ENCODE results near the gene SPOCK1. TPM values are rescaled to one million over a fixed set of nuclear protein-coding genes. Genes with fewer than 3 reads are reported as not detected.

The SPOCK1 gene
- total RNA-seq, 4 donors from 2014 or later = 46.5 to 52.7 (median 51.4) TPM

DNA sequence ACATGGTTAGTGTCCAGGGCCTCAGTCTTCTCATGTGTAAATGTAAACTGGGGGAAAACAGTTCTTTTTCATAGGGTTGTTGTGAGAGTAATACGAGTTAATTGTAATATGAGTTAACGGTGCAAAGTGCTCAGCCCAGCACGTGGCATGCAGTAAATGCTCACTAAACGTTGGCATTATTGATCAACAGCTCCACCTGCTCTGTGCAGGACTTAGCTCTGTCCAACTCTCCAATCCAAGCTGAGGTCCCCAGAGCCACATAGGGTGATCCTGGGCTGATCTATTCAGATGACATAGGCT, 28.3 kb downstream of the SPOCK1 start:
- no peak for ATAC-seq
- no peaks in the 10 kb centered on the region for H3K9me3 ChIP-seq
- no peaks in the 10 kb centered on the region for H3K4me1 ChIP-seq
- H3K36me3 ChIP-seq = no peaks in the 10 kb centered on the region
- WGBS, 2 donors (ENCODE audit: low coverage in 1 of 2) = 84 to 87% methylated on average over 4 of the region's 4 CpGs
- H3K27ac ChIP-seq = no peak overlapping the region
- peaks cover 14% of the 10 kb centered on the region for H3K27me3 ChIP-seq
- no peak for TF ChIP-seq POLR2AphosphoS5 (IDR thresholded peaks at IDR 0.05)
- no peak for TF ChIP-seq POLR2A (IDR thresholded peaks at IDR 0.05)
- TF ChIP-seq, protein P1, sequence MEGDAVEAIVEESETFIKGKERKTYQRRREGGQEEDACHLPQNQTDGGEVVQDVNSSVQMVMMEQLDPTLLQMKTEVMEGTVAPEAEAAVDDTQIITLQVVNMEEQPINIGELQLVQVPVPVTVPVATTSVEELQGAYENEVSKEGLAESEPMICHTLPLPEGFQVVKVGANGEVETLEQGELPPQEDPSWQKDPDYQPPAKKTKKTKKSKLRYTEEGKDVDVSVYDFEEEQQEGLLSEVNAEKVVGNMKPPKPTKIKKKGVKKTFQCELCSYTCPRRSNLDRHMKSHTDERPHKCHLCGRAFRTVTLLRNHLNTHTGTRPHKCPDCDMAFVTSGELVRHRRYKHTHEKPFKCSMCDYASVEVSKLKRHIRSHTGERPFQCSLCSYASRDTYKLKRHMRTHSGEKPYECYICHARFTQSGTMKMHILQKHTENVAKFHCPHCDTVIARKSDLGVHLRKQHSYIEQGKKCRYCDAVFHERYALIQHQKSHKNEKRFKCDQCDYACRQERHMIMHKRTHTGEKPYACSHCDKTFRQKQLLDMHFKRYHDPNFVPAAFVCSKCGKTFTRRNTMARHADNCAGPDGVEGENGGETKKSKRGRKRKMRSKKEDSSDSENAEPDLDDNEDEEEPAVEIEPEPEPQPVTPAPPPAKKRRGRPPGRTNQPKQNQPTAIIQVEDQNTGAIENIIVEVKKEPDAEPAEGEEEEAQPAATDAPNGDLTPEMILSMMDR (IDR thresholded peaks at IDR 0.05) = no peak
- TF ChIP-seq EP300 (IDR thresholded peaks at IDR 0.05) = no peak
- H3K4me3 ChIP-seq = no peak overlapping the region

DNA sequence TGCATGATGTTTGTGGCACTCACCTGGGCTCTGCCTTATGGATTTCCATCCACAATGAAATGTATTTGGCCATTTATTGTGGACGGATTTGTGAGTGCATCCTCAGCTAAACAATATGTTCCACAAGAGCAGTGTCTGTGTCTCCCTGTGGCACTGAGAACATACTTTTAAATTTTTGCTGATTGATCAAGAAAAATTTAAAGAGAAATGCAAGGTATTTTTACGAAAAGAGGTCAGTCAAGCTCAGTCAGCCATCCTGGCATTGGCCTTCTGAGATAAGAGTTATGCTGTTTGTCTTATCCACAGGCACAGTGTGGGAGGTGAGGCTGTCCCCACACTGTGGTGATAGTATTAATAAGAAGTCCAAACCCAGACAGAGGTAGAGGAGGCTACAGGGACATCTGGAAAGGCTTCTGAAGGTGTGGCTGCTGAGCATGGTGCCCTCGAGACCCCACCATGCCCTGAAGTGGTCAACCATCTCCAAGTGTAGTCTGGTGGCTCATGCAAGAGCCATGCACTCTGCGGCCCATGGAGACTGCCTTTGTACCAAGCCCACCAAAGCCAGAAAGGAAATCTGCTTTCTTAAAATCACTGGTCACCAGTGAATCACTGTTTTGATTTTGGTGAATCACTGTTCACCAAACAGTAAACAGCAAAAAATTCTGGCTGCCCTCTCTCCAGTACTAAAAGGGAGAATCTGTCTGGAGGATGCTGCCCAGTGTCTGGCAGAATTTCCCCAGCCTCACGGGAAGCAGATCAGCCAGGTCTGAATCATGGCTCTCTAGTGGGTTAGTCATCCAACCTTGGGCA, 28.8 kb downstream of the SPOCK1 start:
- H3K27ac ChIP-seq = no peak overlapping the region
- WGBS, 2 donors (ENCODE audit: low coverage in 1 of 2) = 50 to 77% methylated on average over 2 to 5 of the region's 5 CpGs
- peak; percentile 90 for ATAC-seq

DNA sequence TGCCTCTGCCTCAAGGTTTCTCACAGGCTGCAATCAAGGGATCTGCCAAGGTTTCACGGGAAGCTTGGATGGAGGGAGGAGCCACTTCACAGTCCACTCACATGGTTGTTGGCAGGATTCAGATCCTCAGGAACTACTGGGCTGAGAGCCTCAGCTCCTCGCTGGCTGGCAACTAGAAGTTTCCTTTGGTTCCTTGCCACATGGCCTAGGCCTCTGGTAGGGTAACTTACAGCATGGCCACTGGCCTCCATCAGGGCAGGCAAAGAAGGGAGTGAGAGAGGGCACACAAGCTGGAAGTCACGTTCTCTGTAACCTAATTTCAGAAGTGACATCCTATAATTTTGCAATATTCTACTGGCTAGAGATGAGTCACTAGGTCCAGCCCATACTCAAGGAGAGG, 32.2 kb downstream of the SPOCK1 start:
- Histone ChIP-seq H3K4me3 (no peak overlapping the region), H3K27me3 (peaks cover 9% of the 10 kb centered on the region), H3K36me3 (no peaks in the 10 kb centered on the region), H3K4me1 (no peaks in the 10 kb centered on the region), H3K27ac (no peak overlapping the region), H3K9me3 (no peaks in the 10 kb centered on the region)
- TF ChIP-seq POLR2AphosphoS5 (IDR thresholded peaks at IDR 0.05) (no peak), EP300 (IDR thresholded peaks at IDR 0.05) (no peak), POLR2A (IDR thresholded peaks at IDR 0.05) (no peak)
- TF ChIP-seq, protein P1 (IDR thresholded peaks at IDR 0.05) = no peak
- WGBS, 2 donors (ENCODE audit: low coverage in 1 of 2) = 42 to 50% methylated on average over 1 to 2 of the region's 3 CpGs
- peak; percentile 62 for ATAC-seq

More for the DNA sequence above, 28.8 kb downstream of the SPOCK1 start:
- Histone ChIP-seq H3K27me3 (peaks cover 14% of the 10 kb centered on the region), H3K4me3 (no peak overlapping the region), H3K9me3 (no peaks in the 10 kb centered on the region), H3K36me3 (no peaks in the 10 kb centered on the region), H3K4me1 (no peaks in the 10 kb centered on the region)
- TF ChIP-seq EP300 (IDR thresholded peaks at IDR 0.05) (no peak), POLR2AphosphoS5 (IDR thresholded peaks at IDR 0.05) (no peak), POLR2A (IDR thresholded peaks at IDR 0.05) (no peak)
- TF ChIP-seq, protein P1 (IDR thresholded peaks at IDR 0.05) = no peak

DNA sequence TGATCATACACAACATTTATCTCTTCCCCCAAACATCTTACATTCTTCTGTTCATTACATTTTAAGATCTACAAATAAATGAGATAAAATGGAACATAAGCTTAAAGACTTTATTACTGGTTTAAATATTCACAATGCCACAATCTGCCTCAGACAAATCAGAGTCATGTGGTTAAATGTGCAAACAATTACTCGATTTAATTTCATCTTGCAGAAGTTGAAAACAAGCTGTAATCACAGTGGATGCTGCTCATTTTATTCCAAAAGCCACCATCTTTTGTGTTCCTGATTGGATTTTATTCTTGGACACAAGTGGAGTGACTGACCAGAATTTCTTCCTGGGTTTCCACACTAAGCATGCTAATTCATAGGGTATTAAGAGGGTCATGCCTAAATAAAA, 33.2 kb downstream of the SPOCK1 start:
- no peaks in the 10 kb centered on the region for H3K9me3 ChIP-seq
- no peak overlapping the region for H3K27ac ChIP-seq
- H3K4me3 ChIP-seq = no peak overlapping the region
- H3K36me3 ChIP-seq = no peaks in the 10 kb centered on the region
- no peak for ATAC-seq
- H3K4me1 ChIP-seq = no peaks in the 10 kb centered on the region
- WGBS, 2 donors (ENCODE audit: low coverage in 1 of 2) = 58 to 60% methylated on average over 1 of the region's 1 CpG
- H3K27me3 ChIP-seq = no peaks in the 10 kb centered on the region
- TF ChIP-seq, protein P1 (IDR thresholded peaks at IDR 0.05) = no peak
- TF ChIP-seq EP300 (IDR thresholded peaks at IDR 0.05) (no peak), POLR2AphosphoS5 (IDR thresholded peaks at IDR 0.05) (no peak), POLR2A (IDR thresholded peaks at IDR 0.05) (no peak)
